ENCODE data around the gene ZBED3. TPM values are rescaled to one million over a fixed set of nuclear protein-coding genes. Genes with fewer than 3 reads are reported as not detected.

The ZBED3 gene
- total RNA-seq, 1 experiment from 2014 or later, result 9.4 TPM

DNA sequence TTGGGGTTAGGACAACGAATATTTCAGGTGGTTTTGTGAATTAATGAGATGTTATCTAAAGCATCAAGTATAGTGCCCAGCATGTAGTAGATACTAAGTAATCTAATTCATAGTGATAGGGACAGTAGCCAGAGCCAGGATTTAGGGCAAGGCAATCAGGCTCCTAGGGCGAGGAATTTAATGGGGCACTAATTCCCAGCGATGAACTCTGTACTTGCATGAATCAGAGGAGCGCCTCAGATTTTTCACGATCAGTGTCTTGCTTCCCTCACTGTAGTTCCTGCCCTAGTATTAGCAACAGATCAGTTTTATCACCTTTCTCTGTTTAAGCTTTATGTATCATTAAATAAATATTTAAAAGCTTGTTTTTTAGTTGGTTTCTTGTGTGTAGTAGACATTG lies 53.7 kb downstream of the ZBED3 start:
- H3K4me1 ChIP-seq (ENCODE audit: low read length), result peaks cover 24% of the 10 kb centered on the region
- peaks cover 13% of the 10 kb centered on the region for H3K9me3 ChIP-seq (ENCODE audit: low read length)
- peaks cover 41% of the 10 kb centered on the region for H3K36me3 ChIP-seq (ENCODE audit: insufficient read depth, low read length)
- H3K4me3 ChIP-seq (ENCODE audit: low read length), result no peak overlapping the region
- no peak overlapping the region for H3K9ac ChIP-seq (ENCODE audit: low read length)
- peaks cover 54% of the 10 kb centered on the region for H3K79me2 ChIP-seq (ENCODE audit: low read length)
- peak overlapping the region; percentile 39 for H3K4me2 ChIP-seq (ENCODE audit: low read depth, low read length, poor library complexity, severe bottlenecking)
- H3K27me3 ChIP-seq (ENCODE audit: low read length), result no peaks in the 10 kb centered on the region
- DNase-seq, result no peak
- no peaks in the 10 kb centered on the region for H4K20me1 ChIP-seq (ENCODE audit: insufficient read depth, low read depth, low read length)
- H3K9me2 ChIP-seq (replicated peaks; ENCODE audit: insufficient read depth, low read length), result no peaks in the 10 kb centered on the region
- H2AFZ ChIP-seq (ENCODE audit: low read length), result no peak overlapping the region
- no peak overlapping the region for H3K27ac ChIP-seq (ENCODE audit: low read length)

- Histone ChIP-seq H2AFZ (ENCODE audit: low read length) (no peak overlapping the region), H3K4me3 (ENCODE audit: low read length) (no peak overlapping the region), H3K9me3 (ENCODE audit: low read length) (peaks cover 15% of the 10 kb centered on the region), H3K9me2 (replicated peaks; ENCODE audit: insufficient read depth, low read length) (no peaks in the 10 kb centered on the region), H3K79me2 (ENCODE audit: low read length) (peaks cover 49% of the 10 kb centered on the region), H3K4me1 (ENCODE audit: low read length) (peaks cover 24% of the 10 kb centered on the region), H3K9ac (ENCODE audit: low read length) (no peak overlapping the region), H4K20me1 (ENCODE audit: insufficient read depth, low read depth, low read length) (no peaks in the 10 kb centered on the region), H3K27ac (ENCODE audit: low read length) (no peak overlapping the region), H3K36me3 (ENCODE audit: insufficient read depth, low read length) (peaks cover 35% of the 10 kb centered on the region), H3K4me2 (ENCODE audit: low read depth, low read length, poor library complexity, severe bottlenecking) (peak overlapping the region; percentile 39), H3K27me3 (ENCODE audit: low read length) (no peaks in the 10 kb centered on the region)
- no peak for DNase-seq
These were observed 54.5 kb downstream of the ZBED3 start for GRCh38 chr5:77032635-77033034.

GRCh38 chr5:77031891-77032290 lies 55.2 kb downstream of the ZBED3 start:
- peaks cover 15% of the 10 kb centered on the region for H3K9me3 ChIP-seq (ENCODE audit: low read length)
- DNase-seq, result no peak
- peak overlapping the region; percentile 93 for H3K4me3 ChIP-seq (ENCODE audit: low read length)
- H3K79me2 ChIP-seq (ENCODE audit: low read length), result peaks cover 45% of the 10 kb centered on the region
- H3K4me2 ChIP-seq (ENCODE audit: low read depth, low read length, poor library complexity, severe bottlenecking), result peak overlapping the region; percentile 72
- H3K27ac ChIP-seq (ENCODE audit: low read length), result no peak overlapping the region
- H2AFZ ChIP-seq (ENCODE audit: low read length), result no peak overlapping the region
- no peaks in the 10 kb centered on the region for H4K20me1 ChIP-seq (ENCODE audit: insufficient read depth, low read depth, low read length)
- H3K9me2 ChIP-seq (replicated peaks; ENCODE audit: insufficient read depth, low read length), result no peaks in the 10 kb centered on the region
- H3K27me3 ChIP-seq (ENCODE audit: low read length), result no peaks in the 10 kb centered on the region
- peaks cover 28% of the 10 kb centered on the region; the same call in 1 of the 2 replicates for H3K36me3 ChIP-seq (ENCODE audit: insufficient read depth, low read length)
- H3K9ac ChIP-seq (ENCODE audit: low read length), result peak overlapping the region; percentile 96; the same call in 1 of the 2 replicates
- H3K4me1 ChIP-seq (ENCODE audit: low read length), result peaks cover 24% of the 10 kb centered on the region

DNA sequence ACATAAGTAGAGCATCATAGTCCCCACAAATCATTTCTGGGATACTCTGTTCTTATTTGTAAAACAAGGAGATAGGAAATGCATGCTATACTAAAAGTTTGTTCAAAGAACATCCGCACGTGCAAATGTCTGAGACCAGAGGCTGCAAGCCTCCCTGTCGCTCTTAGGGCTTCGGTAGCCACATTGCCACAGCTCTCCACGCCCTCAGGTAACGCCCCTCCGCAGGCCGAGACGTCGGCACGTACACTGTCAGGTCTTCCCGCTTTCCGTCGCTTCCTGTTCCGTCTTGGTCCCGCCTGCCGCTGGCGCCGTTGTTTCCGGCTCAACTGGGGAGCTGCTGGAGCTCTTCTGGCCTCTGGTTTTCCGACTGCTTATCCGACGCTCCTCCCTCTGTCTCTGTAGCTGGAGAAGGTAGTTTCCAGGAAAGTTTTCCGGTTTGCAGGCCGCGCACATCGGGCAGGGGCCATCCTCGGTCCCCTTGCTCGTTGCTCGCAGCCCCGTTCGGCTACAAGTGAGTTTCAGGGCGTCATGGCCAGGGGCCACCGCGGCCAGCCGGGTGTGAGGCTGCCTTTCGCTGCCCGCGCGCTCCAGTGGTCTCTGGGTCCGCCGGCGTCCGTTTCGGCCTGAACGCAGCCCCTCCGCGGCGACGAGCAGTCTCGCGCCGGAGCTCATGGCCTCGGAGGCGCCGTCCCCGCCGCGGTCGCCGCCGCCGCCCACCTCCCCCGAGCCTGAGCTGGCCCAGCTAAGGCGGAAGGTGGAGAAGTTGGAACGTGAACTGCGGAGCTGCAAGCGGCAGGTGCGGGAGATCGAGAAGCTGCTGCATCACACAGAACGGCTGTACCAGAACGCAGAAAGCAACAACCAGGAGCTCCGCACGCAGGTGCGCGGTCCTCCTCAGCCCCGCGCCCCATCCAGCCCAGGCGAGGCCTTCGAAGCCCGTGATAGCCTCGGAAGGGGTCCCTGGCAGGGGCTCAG lies 56.7 kb downstream of the ZBED3 start, which contains the start of gene AGGF1:
AGGF1 (plus strand) TSS at position 308 of the 975 bp plus-strand sequence; CDS start at position 671, 363 bp downstream.
- peak within 1 kb of the TSS; percentile 96 for H3K9ac ChIP-seq (ENCODE audit: low read length)
- H3K27me3 ChIP-seq (ENCODE audit: low read length), result no peaks in the 10 kb centered on the region
- peaks cover 15% of the 10 kb centered on the region for H3K9me3 ChIP-seq (ENCODE audit: low read length)
- H3K4me2 ChIP-seq (ENCODE audit: low read depth, low read length, poor library complexity, severe bottlenecking), result peak within 1 kb of the TSS; percentile 72
- peaks cover 24% of the 10 kb centered on the region for H3K4me1 ChIP-seq (ENCODE audit: low read length)
- no peaks in the 10 kb centered on the region for H3K9me2 ChIP-seq (replicated peaks; ENCODE audit: insufficient read depth, low read length)
- H2AFZ ChIP-seq (ENCODE audit: low read length), result peak within 1 kb of the TSS; percentile 96
- peak within 1 kb of the TSS; percentile 61 for H3K27ac ChIP-seq (ENCODE audit: low read length)
- no peaks in the 10 kb centered on the region for H4K20me1 ChIP-seq (ENCODE audit: insufficient read depth, low read depth, low read length)
- H3K36me3 ChIP-seq (ENCODE audit: insufficient read depth, low read length), result peaks cover 13% of the 10 kb centered on the region; the same call in 1 of the 2 replicates
- peak within 1 kb of the TSS; percentile 93 for H3K4me3 ChIP-seq (ENCODE audit: low read length)
- DNase-seq, result peak; percentile 98
- H3K79me2 ChIP-seq (ENCODE audit: low read length), result peaks cover 45% of the 10 kb centered on the region

GRCh38 chr5:77029376-77029885 lies 57.7 kb downstream of the ZBED3 start:
- peaks cover 40% of the 10 kb centered on the region for H3K79me2 ChIP-seq (ENCODE audit: low read length)

GRCh38 chr5:77028631-77029375 lies 58.3 kb downstream of the ZBED3 start:
- Histone ChIP-seq H3K4me3 (ENCODE audit: low read length) (no peak overlapping the region), H3K27ac (ENCODE audit: low read length) (no peak overlapping the region), H4K20me1 (ENCODE audit: insufficient read depth, low read depth, low read length) (no peaks in the 10 kb centered on the region), H2AFZ (ENCODE audit: low read length) (no peak overlapping the region), H3K4me2 (ENCODE audit: low read depth, low read length, poor library complexity, severe bottlenecking) (no peak overlapping the region), H3K9me3 (ENCODE audit: low read length) (peaks cover 15% of the 10 kb centered on the region), H3K27me3 (ENCODE audit: low read length) (no peaks in the 10 kb centered on the region), H3K4me1 (ENCODE audit: low read length) (peaks cover 24% of the 10 kb centered on the region), H3K9me2 (replicated peaks; ENCODE audit: insufficient read depth, low read length) (no peaks in the 10 kb centered on the region), H3K36me3 (ENCODE audit: insufficient read depth, low read length) (no peaks in the 10 kb centered on the region), H3K79me2 (ENCODE audit: low read length) (peaks cover 34% of the 10 kb centered on the region), H3K9ac (ENCODE audit: low read length) (no peak overlapping the region)
- no peak for DNase-seq

More at GRCh38 chr5:77029376-77029885, 57.7 kb downstream of the ZBED3 start:
- Histone ChIP-seq H3K9me2 (replicated peaks; ENCODE audit: insufficient read depth, low read length) (no peaks in the 10 kb centered on the region), H2AFZ (ENCODE audit: low read length) (peak overlapping the region; percentile 96), H3K9me3 (ENCODE audit: low read length) (peaks cover 15% of the 10 kb centered on the region), H3K9ac (ENCODE audit: low read length) (peak overlapping the region; percentile 96; the same call in 1 of the 2 replicates), H3K4me3 (ENCODE audit: low read length) (peak overlapping the region; percentile 93; the same call in 1 of the 2 replicates), H3K27ac (ENCODE audit: low read length) (no peak overlapping the region; the same call in 1 of the 2 replicates), H3K4me1 (ENCODE audit: low read length) (peaks cover 24% of the 10 kb centered on the region), H4K20me1 (ENCODE audit: insufficient read depth, low read depth, low read length) (no peaks in the 10 kb centered on the region), H3K4me2 (ENCODE audit: low read depth, low read length, poor library complexity, severe bottlenecking) (peak overlapping the region; percentile 72), H3K27me3 (ENCODE audit: low read length) (no peaks in the 10 kb centered on the region), H3K36me3 (ENCODE audit: insufficient read depth, low read length) (peaks cover 4% of the 10 kb centered on the region; the same call in 1 of the 2 replicates)
- DNase-seq, result no peak

DNA sequence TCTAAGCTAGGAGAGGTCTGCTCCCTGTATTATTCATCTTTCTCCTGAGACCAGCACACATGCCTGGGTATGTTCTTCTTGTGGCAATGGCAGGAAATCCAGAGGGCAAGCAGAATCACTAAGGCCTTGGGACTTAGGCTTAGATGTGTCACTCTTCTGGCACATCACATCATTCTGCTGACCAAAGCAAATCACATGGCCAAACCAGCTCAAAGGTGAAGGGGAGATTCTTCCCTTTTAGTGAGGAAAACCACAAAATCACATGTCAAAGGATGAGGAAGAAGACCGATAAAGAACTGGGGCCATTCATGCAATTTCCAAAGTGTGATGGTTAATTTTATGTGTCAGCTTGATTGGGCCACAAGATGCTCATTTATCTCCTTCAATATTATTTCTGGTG lies 62.6 kb downstream of the ZBED3 start:
- H2AFZ ChIP-seq (ENCODE audit: low read length), result no peak overlapping the region
- H3K4me1 ChIP-seq (ENCODE audit: low read length), result no peaks in the 10 kb centered on the region
- H3K9me3 ChIP-seq (ENCODE audit: low read length), result peaks cover 11% of the 10 kb centered on the region
- no peak for DNase-seq
- no peak overlapping the region for H3K9ac ChIP-seq (ENCODE audit: low read length)
- H3K27me3 ChIP-seq (ENCODE audit: low read length), result no peaks in the 10 kb centered on the region
- H3K4me2 ChIP-seq (ENCODE audit: low read depth, low read length, poor library complexity, severe bottlenecking), result no peak overlapping the region
- H4K20me1 ChIP-seq (ENCODE audit: insufficient read depth, low read depth, low read length), result no peaks in the 10 kb centered on the region
- H3K79me2 ChIP-seq (ENCODE audit: low read length), result no peaks in the 10 kb centered on the region
- no peak overlapping the region for H3K27ac ChIP-seq (ENCODE audit: low read length)
- H3K36me3 ChIP-seq (ENCODE audit: insufficient read depth, low read length), result no peaks in the 10 kb centered on the region
- no peaks in the 10 kb centered on the region; the same call in 1 of the 2 replicates for H3K9me2 ChIP-seq (replicated peaks; ENCODE audit: insufficient read depth, low read length)
- H3K4me3 ChIP-seq (ENCODE audit: low read length), result no peak overlapping the region
